HG03575 (cell line): Measurements from ENCODE around the gene EVC2.

Source experiments
- ATAC-seq: cut with Tn5 transposase; IDR thresholded peaks from one replicate; pipeline ENCODE4 v1.9.1; 2021; ENCODE audit not compliant: unreplicated experiment, insufficient number of reproducible peaks, low FRiP score; ENCODE audit errors: extremely low read depth

EVC2 gene

DNA sequence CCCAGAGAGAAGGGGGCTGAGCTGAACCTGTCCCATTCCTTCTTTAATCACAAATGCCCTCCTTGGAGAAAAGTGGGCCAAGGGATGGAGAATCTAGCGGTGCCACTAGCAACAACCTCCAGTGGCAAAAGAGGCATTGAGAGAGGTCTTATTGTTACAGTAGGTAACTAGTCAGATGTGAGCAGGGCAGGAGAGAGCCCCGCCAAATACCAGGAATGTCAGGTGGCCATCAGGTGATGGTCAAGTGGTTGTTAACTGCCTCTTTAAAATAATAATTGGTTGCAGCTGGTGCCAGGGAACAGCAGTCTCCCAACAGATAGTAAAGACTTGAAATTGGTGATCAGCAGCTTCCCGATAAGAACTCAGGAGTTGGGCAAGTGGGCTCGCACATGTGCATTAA lies 116.1 kb downstream of the EVC2 start:
- no peak for ATAC-seq

DNA sequence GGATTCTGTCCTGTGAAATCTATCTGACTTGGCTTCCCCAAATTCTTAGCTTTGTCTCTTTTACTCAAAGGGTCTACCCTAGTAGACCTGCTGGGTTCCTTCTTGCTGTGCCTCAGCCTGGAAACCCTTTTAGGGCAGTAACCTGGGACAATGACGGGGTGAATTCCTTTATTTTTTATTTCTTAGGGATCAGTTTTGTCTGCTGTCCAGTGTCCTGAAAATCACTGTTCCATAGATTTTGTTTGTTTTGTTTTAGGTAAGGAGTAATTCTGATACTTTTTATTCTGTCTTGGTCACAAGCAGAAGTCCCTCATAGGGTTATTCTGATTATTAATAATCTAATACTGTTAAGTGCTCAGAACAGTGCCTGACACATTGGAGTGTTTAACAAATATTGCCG lies 118.9 kb downstream of the EVC2 start:
- ATAC-seq: no peak

DNA sequence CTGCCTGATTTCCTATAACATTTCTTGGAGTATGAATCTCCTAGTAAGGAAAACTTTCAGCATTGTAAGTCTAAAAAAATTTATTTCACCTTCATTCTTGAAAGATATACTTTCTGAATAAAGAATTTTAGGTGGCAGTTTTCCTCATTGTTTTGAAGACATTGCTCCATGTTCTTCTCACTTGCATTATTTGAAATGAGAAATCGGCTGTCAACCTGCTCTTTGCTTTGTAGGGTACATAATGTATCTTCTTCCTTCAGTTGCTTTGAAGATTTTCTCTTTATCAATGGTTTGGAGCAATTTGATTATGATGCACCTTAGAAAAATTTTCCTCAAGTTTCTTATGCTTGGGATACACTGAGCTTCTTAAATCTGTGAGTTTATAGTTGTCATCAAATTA lies 120.3 kb downstream of the EVC2 start:
- no peak for ATAC-seq

DNA sequence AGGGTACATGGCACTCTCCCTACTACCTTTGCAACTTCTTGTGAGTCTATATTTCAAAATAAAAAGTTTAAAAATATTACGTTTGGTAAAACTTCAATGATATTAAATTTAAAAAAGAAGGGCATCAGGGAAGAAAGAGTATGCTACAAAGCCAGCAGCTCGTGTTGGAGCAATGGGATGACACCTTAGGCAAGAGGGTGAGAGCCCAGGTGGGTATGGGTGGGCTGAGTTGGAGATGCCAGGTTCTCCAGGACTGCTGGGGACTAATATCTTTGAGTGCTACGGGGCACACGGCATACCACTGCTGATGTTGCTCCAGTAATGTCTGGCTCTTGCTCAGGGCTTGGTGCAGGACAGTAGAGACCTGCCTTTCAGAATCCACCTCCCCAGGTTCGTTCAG lies 132.4 kb downstream of the EVC2 start:
- ATAC-seq: no peak

DNA sequence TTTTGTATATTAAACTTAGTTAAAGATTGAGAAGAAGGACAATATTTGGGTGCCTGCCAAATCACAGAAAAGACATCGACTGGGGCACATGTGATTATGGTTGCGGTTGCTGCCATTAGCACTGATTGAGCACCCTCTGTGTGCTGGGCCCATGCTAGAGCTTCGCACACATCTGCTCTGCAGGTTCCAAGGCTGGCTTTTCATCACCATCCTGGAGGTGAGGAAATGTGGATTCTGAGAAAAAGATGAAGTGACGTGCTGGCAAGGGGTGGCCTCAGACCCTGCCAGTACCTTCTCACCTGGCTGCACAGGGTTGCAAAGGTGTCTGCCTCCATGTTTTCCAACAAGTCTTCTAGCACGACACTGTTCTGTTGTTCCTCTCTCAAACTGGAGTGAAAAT lies 134.0 kb downstream of the EVC2 start:
- no peak for ATAC-seq

DNA sequence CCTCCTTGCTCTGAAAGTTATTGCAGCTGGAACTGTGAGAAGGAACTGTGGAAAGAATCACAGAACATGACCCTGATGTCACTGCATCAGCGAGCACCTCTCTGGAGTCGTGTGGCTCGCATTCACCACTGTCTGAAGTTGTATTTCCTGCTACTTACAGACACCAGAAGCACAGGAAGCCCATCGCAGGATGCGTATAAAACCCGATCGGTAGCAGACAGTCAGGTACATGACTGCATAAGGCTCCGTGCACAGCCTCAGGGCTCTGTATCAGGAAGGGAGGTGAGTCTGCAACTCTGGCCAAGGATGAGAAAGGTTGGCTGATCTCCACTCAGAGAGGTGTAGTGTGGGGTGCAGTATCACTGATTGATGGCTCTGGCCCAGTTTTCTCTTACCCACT lies 134.4 kb downstream of the EVC2 start:
- ATAC-seq: no peak

DNA sequence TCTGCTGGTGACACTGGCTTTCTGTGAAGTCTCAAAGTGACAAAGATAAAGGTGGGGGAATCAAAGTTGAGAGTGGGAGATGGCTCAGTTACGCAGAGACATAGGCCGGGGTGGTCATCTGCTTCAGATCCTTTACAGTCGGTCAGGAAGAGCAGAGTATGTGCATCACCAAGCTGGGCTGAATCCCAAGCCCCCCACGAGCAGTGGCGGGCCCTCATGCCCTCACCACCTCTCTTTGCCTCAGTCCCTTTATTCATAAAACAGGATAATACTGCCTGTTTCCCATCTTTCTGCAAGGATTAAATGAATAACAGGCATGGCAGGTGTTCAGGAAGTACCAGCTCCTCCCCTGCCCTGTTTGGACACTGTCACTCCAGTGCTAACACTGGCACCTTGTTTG lies 135.6 kb downstream of the EVC2 start:
- ATAC-seq: no peak

DNA sequence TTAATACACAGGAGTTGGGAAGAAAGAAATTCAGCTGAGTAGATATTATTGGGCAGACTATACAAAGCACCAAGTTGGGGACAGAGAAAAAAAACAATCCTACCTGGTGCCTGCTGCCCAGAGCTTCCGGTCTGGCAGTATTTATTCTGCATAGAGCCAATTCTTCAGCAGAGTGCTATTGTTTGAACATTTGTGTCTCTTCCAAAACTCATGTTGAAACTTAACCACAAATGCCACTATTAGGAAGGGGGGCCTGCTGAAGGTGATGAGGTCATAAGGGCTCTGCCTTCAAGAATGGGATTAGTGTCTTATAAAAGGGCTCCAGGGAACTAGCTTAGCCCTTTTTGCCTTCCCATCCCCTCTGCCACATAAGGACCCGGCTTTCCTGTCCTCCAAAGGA lies 136.2 kb downstream of the EVC2 start:
- ATAC-seq: no peak

DNA sequence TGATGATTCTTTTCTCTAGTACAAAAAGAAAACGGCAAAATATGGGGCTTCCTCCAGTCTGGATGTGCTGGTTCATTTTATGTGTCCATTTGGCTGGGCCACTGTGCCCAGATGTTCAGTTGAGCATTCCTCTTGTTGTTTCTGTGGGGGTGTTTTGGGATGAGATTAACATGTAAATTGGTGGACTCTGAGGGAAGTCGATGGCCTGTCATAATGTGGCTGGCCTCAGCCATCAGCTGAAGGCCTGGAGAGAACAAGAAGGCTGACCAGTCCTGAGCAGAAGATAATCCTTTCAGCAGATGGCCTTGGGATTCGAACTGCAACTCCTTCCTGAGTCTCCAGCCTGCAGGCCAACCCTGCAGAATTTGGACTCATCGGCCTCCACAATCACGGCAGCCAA lies 136.7 kb downstream of the EVC2 start:
- ATAC-seq: no peak

DNA sequence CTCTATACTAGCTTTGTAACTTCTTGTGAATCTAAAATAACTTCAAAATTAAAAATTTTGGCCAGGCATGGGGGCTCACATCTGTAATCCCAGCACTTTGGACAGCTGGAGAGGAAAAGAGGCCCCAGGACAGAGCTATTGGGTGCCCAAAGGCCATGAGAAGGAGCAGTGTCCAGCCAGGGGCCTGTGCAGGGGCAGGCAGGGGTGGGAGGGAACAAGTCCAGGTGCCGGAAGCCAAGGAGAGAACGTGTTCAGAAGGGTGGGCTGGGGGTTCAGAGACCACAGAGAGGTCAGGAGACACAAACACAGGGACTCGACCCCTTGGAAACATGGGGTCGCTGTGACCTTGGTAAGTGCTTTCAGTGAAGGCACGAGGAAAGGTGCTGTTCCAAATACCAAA lies 138.9 kb downstream of the EVC2 start:
- ATAC-seq: no peak

DNA sequence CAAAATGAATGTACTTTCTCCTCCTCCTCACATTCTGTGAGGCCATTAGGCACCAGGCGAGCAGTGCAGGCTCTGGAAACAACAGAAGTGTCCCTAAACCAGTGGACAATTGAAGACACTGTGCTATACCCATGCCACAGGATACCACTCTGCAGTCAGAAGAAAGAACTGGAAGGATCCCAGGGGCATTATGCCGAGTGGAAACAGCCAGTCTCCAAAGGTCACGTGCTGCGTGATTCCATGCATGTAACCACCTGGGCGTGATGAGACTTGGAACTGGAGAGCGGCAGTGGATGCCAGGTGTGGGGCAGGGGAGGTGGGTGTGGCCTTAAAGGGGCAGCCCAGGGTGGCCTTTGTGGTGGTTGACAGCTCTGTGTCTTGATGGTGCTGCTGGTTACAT lies 139.4 kb downstream of the EVC2 start:
- no peak for ATAC-seq

DNA sequence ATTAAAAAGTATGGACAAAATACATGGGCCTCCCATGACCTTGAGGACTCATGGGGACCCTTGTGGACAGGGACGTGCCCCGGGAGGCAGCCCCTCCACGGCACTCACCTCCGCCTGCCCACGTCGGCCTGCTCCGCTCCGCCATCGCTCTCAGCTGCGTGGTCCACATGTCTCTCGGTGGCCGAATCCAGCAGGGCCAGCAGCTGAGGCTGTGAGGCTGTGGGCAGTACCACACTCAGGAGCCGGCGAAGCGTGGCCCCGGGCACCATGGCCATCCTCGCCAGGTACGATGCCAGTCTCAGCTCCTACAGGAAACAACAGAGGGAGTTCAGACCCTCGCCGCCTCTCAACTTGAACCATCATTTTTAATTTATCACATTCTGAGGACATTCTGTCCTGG lies 140.0 kb downstream of the EVC2 start:
- ATAC-seq: no peak

DNA sequence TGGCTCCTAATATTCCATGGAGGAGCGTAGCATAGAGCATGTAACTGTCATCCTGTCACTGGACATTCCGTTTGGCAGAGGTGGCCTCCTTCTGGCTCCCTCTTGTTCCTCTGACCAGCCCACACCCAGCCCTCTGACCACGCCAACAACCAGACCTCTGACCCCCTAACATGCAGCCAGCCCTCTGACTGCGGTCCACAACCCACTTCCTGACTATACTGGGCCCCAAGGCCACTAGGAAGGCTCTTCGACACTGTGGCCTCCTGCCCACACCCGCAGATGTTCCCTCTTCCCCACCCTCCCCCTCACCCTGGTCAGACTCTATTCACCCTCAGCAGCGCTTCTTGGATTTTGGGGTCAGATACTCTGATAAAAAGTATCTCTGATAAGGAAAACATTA lies 141.4 kb downstream of the EVC2 start:
- ATAC-seq: no peak

DNA sequence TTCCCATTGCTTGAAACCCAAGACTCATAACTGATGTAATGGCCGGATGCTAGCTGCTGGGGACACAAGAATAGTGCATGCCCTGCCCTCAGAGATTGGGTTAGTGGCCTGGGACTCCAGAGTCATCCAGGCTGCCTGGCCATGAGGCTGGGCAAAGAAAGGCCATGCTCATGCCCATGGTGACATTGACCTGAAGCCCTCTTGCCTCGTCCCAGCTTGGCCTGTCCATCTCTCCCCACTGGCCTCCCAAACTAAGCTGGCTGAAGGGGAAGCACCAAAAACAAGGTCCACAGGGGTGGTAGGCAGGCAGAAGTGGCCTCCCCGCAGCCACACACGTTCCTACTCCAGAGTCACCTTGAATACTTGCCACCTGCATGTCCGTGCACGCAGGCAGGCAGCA lies 141.8 kb downstream of the EVC2 start:
- ATAC-seq: no peak

DNA sequence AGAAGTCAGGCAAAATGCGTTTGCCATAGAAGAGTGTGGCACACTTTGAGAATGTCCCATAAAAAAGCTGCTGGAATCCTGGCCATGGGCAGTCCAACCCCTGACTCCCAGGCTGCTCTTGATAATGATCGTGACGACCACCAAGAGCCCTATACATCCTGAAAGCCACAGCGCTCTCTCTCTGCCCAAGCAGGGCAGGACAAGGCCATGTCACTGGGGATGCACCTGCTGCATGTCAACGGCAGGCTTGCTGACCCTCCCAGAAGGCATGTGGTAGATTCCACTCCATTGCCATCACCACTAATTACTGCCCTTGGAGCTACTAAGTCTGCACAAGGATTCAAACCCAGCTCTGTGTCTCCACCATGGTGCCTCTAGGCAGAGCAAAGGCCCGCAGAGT lies 144.5 kb downstream of the EVC2 start:
- ATAC-seq: no peak

DNA sequence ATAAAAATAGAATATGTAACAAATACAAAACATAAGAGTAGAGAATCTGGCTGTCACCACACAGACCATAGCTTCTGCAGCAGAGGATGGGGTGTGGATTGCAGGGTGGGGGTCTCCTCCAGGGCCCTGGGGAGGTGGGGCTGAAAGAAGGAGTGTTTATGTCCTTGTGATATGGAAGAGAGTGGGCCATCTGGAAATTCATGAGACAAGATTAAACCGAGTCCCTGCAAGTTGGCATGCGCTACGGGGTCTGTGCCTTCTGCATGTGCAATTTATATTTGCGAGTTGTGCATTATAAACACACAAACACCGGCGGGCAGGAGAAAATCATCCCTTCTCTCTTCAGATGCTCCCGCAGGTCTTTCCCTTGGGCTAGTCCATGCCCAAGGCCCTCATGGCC lies 145.9 kb downstream of the EVC2 start:
- ATAC-seq: no peak

DNA sequence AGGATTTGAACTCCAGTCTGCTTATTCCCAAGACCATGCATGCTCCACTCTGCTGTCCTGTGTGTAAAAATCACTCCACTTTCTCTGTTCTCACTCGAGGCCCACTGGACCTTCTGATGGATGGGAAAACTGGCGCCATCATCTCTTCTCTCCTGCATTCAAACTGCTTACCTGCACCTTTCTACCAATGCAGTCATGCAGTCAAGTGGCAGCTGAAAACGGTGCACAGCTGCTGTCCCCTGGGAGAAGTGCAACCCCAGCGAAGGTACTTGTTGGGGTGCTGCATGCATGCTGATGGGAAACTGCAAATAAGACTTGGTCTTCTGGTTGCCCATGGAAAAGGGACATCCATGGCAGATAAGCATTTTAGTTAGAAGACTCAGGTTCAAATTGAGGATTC lies 147.1 kb downstream of the EVC2 start:
- no peak for ATAC-seq

DNA sequence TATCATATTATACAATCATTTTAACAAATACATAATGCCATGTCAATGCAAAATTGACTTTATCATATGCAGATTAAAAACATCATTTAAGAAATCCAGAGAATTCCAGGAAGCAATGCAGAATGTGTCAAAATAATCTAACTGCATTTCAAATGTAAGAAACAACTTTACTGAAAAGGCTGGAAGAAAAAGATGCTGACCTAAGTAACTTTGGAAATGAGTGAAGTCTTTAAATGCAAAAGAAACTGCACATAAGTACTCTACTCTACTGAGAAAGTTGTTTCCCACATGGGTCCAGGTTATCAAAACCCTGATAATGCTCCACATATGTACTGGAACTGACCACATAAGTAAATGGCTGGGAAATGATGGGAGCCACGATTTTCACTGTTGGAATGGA lies 149.9 kb downstream of the EVC2 start:
- no peak for ATAC-seq

DNA sequence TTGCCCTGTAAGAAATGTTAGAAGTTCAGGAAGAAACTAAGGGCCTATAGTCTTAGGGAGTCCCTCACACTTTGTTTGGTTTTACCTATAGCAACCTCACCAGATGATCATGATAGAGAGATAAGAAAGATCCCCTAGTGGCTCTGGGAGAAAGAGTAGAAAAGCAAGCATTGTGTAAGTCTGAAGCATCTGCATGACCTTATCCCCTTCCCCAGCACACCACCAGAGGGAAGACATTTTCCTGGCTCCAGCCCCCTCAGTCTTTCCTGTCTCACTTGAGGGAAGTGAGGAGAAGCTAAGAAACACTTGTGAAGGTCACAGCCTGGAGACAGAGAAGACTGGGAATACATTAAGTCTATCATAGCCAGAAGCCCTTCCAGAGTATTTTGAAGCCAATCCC lies 154.0 kb downstream of the EVC2 start:
- ATAC-seq: no peak

DNA sequence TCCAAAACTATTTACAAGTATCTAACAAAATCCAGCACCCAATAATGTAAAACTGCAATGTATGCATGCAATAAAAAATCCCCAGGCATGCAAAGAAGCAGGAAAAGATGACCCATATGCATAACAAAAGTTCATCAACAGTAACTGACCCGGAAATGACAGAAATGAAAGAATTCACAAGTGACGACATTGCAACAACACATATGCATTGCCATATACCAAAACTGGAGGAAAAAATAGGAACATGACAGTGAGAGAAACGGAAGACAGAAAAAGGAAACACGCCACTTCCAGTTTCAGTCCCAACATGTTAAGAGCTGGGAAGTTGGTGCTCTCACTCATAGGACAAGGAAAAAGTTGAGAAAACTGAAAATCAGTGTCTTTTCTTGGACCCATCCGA lies 154.6 kb downstream of the EVC2 start:
- no peak for ATAC-seq

DNA sequence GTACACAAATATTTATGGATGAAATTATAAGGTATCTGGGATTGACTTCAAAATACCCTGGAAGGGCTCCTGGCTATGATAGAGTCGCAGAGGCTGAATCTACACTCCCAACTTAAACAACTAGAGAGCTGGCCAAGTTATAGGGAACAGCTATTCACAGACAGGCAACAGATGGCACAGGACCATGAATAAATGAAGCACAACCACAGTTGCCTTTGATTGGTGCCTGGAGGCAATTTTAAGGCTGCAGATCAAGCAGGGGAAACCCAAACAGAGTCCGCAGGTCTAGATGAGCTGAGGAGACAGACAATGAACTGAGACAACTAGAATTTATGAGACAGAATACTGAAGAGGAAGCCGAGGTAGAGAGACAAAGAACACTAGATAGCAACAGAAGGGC lies 155.9 kb downstream of the EVC2 start:
- ATAC-seq: no peak

DNA sequence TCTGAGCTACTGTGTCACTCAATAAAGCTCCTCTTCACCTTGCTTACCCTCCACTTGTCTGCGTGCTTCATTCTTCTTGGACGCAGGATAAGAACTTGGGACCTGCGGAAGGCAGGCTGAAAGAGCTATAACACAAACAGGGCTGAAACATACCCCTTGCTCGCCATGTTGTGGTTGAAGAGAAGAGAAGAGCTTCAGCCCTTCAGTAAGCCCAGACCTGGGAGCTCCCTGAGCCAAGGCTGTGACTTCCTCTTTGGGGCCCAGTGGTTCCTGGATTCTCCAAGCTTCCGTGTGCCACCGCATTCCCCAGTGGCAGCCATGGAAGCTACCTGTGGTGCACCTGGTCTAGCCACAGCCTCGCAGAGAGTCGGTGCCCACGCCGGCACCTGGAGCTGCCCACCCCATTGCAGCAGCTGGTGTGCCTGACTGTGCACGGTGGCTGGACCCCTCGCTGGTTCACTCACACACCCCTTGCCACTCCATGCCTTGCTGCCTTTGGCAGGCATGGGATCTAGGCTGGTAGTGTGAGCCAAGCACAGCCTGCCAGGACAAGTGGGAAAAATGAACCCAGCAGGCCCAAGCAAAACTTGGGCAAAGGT lies 160.6 kb downstream of the EVC2 start:
- no peak for ATAC-seq
